ENCODE results near the gene CDK10. TPM values are rescaled to one million over a fixed set of nuclear protein-coding genes. Genes with fewer than 3 reads are reported as not detected.
A peak's percentile ranks its signal among the peaks of the same experiment; 100 is the strongest.

Gene CDK10
- total and polyA plus RNA-seq, 10 of the 15 experiments (the other 5 are each of a cell fraction or from before 2014, with no cell fraction given), result 1.5 to 58.7 (median 36.0) TPM

DNA sequence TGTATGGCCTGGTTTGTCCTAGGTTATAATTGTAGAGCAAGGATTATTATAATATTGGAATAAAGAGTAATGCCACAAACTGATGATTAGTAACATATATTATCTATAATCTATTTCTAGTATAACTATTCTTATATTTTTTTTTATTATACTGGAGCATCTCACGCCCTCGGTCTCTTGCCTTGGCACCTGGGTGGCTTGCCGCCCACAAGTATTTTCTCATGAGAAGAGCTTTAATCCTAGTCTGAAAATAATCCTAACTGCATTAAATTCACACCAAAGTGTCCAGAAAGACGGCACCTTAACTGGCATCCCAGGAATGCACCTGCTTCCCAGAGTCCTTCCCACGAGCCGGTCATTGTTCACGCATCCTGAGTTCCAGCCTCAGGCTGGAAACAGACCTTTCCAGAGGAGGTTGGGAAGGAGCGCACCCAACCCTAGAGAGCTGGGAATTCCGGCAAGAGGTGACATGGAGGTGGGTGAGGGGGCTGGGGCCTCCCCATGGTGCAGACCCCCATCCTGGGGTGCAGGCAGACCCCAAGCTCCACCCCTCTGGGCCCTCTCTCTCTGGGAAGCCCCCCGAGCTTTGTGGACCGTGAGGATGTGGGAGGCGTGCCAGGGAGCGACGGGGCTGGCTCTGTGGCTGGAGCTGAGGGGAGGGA lies 44.9 kb upstream of the CDK10 start:
- Histone ChIP-seq H3K27ac (ENCODE audit: control insufficient read depth, insufficient read depth) (no peak overlapping the region), H3K79me2 (ENCODE audit: control insufficient read depth, insufficient read depth, low read length) (no peaks in the 10 kb centered on the region), H2AFZ (ENCODE audit: control insufficient read depth, low read depth, low read length) (no peak overlapping the region), H3K4me1 (ENCODE audit: control insufficient read depth, insufficient read depth, low read length) (no peaks in the 10 kb centered on the region), H3K36me3 (ENCODE audit: control insufficient read depth in 2 of 2, insufficient read depth in 2 of 2, low read length in 1 of 2) (peaks cover 0 to 17% of the 10 kb centered on the region in 2 experiments; a peak in 3 of 4 replicates), H3K9ac (ENCODE audit: control insufficient read depth, insufficient read depth, low read length) (no peak overlapping the region), H3K9me3 (replicated peaks; ENCODE audit: control insufficient read depth, insufficient read depth, low read length) (no peaks in the 10 kb centered on the region), H3K27me3 (replicated peaks in 1 of 2; ENCODE audit: control insufficient read depth in 2 of 2, insufficient read depth in 2 of 2, low read length in 1 of 2) (no peaks in the 10 kb centered on the region), H4K20me1 (ENCODE audit: control insufficient read depth, insufficient read depth) (no peaks in the 10 kb centered on the region), H3K4me3 (no peak overlapping the region), H3K4me2 (ENCODE audit: control insufficient read depth, insufficient read depth) (no peak overlapping the region)
- WGBS (ENCODE audit: insufficient coverage, insufficient replicate concordance, low lambda C conversion rate, missing lambda C conversion rate), result 53% methylated on average over 14 of the region's 14 CpGs
- BruUV-seq (replicated peaks), result no TSS peak
- ChIA-PET CTCF (interaction anchor here (0.6 to 1.7 kb wide), 8 partner anchors 9 to 475 kb away, joined by 3 to 6 read pairs (median 4); no protein-coding TSS in a partner anchor), POLR2A (no interaction called here), SMC1A (ENCODE audit: uncharacterized antibody, unreplicated experiment) (interaction anchor here (1.1 kb wide), 1 partner anchor 59 kb away, joined by 4 read pairs; no protein-coding TSS in a partner anchor), RAD21 (ENCODE audit: unreplicated experiment) (interaction anchor here (0.9 to 1.0 kb wide), 2 partner anchors 41 to 58 kb away, joined by 3 read pairs; no protein-coding TSS in a partner anchor)
- intact Hi-C loops (cut with micrococcal nuclease; ENCODE audit: unreplicated experiment), result loop anchor here (2.0 kb wide), 1 partner anchor 67 kb away; the partner anchor contains the start of gene CPNE7
- FAIRE-seq (no peak), DNase-seq (ENCODE audit: low read depth, low spot score) (no peak), ATAC-seq (no peak)
- no peak for TF ChIP-seq NFIC (IDR thresholded peaks at IDR 0.05; ENCODE audit: low read depth, low read length)
- 0 out of 2 replicates have a peak, but pooled peaks have one; percentile 1 for TF ChIP-seq NBN (IDR thresholded peaks at IDR 0.05)
- in situ Hi-C loops (cut with MboI), result no loop called here

DNA sequence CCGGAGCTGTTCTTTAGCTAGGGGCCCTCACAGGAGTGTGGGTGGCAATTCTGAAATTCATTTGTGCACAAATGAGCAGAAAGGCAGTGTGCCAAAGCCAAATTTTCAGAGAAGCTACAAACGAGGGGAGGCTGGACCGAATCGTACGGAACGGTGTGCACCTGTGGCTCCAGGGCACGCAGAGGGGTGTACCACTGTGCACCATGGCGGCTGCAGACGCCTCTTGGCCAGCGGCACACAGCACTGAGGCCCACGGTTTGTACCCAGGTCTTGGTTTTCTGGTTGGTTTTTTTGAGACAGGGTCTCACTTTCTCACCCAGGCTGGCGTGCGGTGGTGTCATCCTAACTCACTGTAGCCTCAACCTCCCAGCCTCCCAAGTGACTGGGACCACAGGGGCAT lies 43.9 kb upstream of the CDK10 start:
- Histone ChIP-seq H3K36me3 (ENCODE audit: control insufficient read depth in 2 of 2, insufficient read depth in 2 of 2, low read length in 1 of 2) (peaks cover 6 to 23% of the 10 kb centered on the region in 2 experiments; a peak in 3 of 4 replicates), H2AFZ (ENCODE audit: control insufficient read depth, low read depth, low read length) (no peak overlapping the region), H3K4me3 (no peak overlapping the region), H3K79me2 (ENCODE audit: control insufficient read depth, insufficient read depth, low read length) (no peaks in the 10 kb centered on the region), H4K20me1 (ENCODE audit: control insufficient read depth, insufficient read depth) (no peaks in the 10 kb centered on the region), H3K4me1 (ENCODE audit: control insufficient read depth, insufficient read depth, low read length) (no peaks in the 10 kb centered on the region), H3K9me3 (replicated peaks; ENCODE audit: control insufficient read depth, insufficient read depth, low read length) (no peaks in the 10 kb centered on the region), H3K4me2 (ENCODE audit: control insufficient read depth, insufficient read depth) (no peak overlapping the region), H3K27ac (ENCODE audit: control insufficient read depth, insufficient read depth) (no peak overlapping the region), H3K9ac (ENCODE audit: control insufficient read depth, insufficient read depth, low read length) (no peak overlapping the region), H3K27me3 (replicated peaks in 1 of 2; ENCODE audit: control insufficient read depth in 2 of 2, insufficient read depth in 2 of 2, low read length in 1 of 2) (no peaks in the 10 kb centered on the region)
- SMC1A ChIA-PET (ENCODE audit: uncharacterized antibody, unreplicated experiment), result no interaction called here
- TF ChIP-seq SRF (IDR thresholded peaks at IDR 0.05; ENCODE audit: low read depth in 2 of 2, low read length in 2 of 2), result no peak
- TF ChIP-seq SIX5 (IDR thresholded peaks at IDR 0.05; ENCODE audit: low read depth, low read length, severe bottlenecking), result no peak
- TF ChIP-seq KLF5 (IDR thresholded peaks at IDR 0.05; ENCODE audit: partially characterized antibody), result no peak
- peak; percentile 61; the same call in 1 of the 2 replicates for TF ChIP-seq POLR2A (IDR thresholded peaks at IDR 0.05; ENCODE audit: low read depth, low read length)
- RAD21 ChIA-PET (ENCODE audit: unreplicated experiment), result no interaction called here
- 86% methylated on average over 13 of the region's 13 CpGs for WGBS (ENCODE audit: insufficient coverage, insufficient replicate concordance, low lambda C conversion rate, missing lambda C conversion rate)
- FAIRE-seq (no peak), DNase-seq (ENCODE audit: low read depth, low spot score) (no peak), ATAC-seq (no peak)
- no TSS peak for BruUV-seq (replicated peaks)
- intact Hi-C loops (cut with micrococcal nuclease; ENCODE audit: unreplicated experiment), result no loop called here
- in situ Hi-C loops (cut with MboI), result no loop called here
- CTCF ChIA-PET, result interaction anchor here (1.3 to 1.7 kb wide), 2 partner anchors 58 to 68 kb away, joined by 4 to 5 read pairs; no protein-coding TSS in a partner anchor
- POLR2A ChIA-PET, result no interaction called here
